ENCODE measurements around the gene CGB3.

Gene CGB3

GRCh38 chr19:49016067-49016839 lies 7.9 kb downstream of the CGB3 start:
- DNase-seq (ENCODE audit: low read depth): no peak

GRCh38 chr19:49014870-49015255 lies 9.3 kb downstream of the CGB3 start:
- no peak for DNase-seq (ENCODE audit: low read depth)

GRCh38 chr19:49014123-49014869 lies 9.8 kb downstream of the CGB3 start:
- no peak for DNase-seq (ENCODE audit: low read depth)

GRCh38 chr19:49011194-49011593 lies 12.9 kb downstream of the CGB3 start:
- DNase-seq (ENCODE audit: low read depth): no peak

GRCh38 chr19:49010453-49010852 lies 13.7 kb downstream of the CGB3 start:
- DNase-seq (ENCODE audit: low read depth): no peak

- no peak for DNase-seq (ENCODE audit: low read depth)
Observed at GRCh38 chr19:49009828-49010227, 14.3 kb downstream of the CGB3 start.

- DNase-seq (ENCODE audit: low read depth): no peak
Observed at GRCh38 chr19:49006905-49007304, 17.2 kb downstream of the CGB3 start.

GRCh38 chr19:49004964-49005614 lies 19.0 kb downstream of the CGB3 start:
- no peak for DNase-seq (ENCODE audit: low read depth)

GRCh38 chr19:49004133-49004532 lies 20.0 kb downstream of the CGB3 start:
- no peak for DNase-seq (ENCODE audit: low read depth)

- peak; percentile 58 for DNase-seq (ENCODE audit: low read depth)
Observed at GRCh38 chr19:48999481-49000325, 24.4 kb downstream of the CGB3 start.

- peak; percentile 48 for DNase-seq (ENCODE audit: low read depth)
Observed at GRCh38 chr19:48997972-48998371, 26.2 kb downstream of the CGB3 start.

GRCh38 chr19:48994035-48994386 lies 30.1 kb downstream of the CGB3 start:
- DNase-seq (ENCODE audit: low read depth): no peak

- DNase-seq (ENCODE audit: low read depth): peak; percentile 100
Observed at GRCh38 chr19:48993175-48994034, 30.7 kb downstream of the CGB3 start, which contains the start of the genes GYS1 and RUVBL2. Gene GYS1, minus strand, starts transcription at chr19:48993309. Its CDS starts 197 bp downstream, at chr19:48993112. Gene RUVBL2, plus strand, starts transcription at chr19:48993887. Its CDS starts 25 bp downstream, at chr19:48993912.

- DNase-seq (ENCODE audit: low read depth): no peak
Observed at GRCh38 chr19:48992581-48993174, 31.5 kb downstream of the CGB3 start.

- no peak for DNase-seq (ENCODE audit: low read depth)
Observed at GRCh38 chr19:48991873-48992580, 32.1 kb downstream of the CGB3 start.

GRCh38 chr19:48991011-48991609 lies 33.0 kb downstream of the CGB3 start:
- no peak for DNase-seq (ENCODE audit: low read depth)

- no peak for DNase-seq (ENCODE audit: low read depth)
Observed at GRCh38 chr19:48990400-48990799, 33.7 kb downstream of the CGB3 start.

GRCh38 chr19:48989701-48990291 lies 34.3 kb downstream of the CGB3 start:
- DNase-seq (ENCODE audit: low read depth): no peak

GRCh38 chr19:48988860-48989259 lies 35.3 kb downstream of the CGB3 start:
- no peak for DNase-seq (ENCODE audit: low read depth)
